Chondrocyte (in vitro differentiated cells): Measurements from ENCODE around the gene HHAT. TPM values are rescaled to one million over a fixed set of nuclear protein-coding genes. Genes with fewer than 3 reads are reported as not detected.

ENCODE experiments used
- DNase-seq: peaks from one replicate; pipeline ENCODE4 v3.0.0; 2021; ENCODE audit warnings: mixed read lengths, low spot score
- H3K27ac Mint-ChIP-seq: one replicate; pipeline ENCODE4 v1.8.0; 2021; ENCODE audit warnings: mild to moderate bottlenecking, moderate library complexity, mixed read lengths; ENCODE audit not compliant: unreplicated experiment
- H3K27me3 Mint-ChIP-seq: 2 replicates; pipeline ENCODE4 v1.8.0; 2021; ENCODE audit warnings: low read depth, mixed read lengths
- H3K36me3 Mint-ChIP-seq: 2 replicates; pipeline ENCODE4 v1.8.0; 2021; ENCODE audit warnings: low read depth, mixed read lengths
- H3K4me1 Mint-ChIP-seq: 2 replicates; pipeline ENCODE4 v1.8.0; 2021; ENCODE audit warnings: low read depth, mild to moderate bottlenecking, mixed read lengths
- H3K4me3 Mint-ChIP-seq: one replicate; pipeline ENCODE4 v1.8.0; 2021; ENCODE audit warnings: mild to moderate bottlenecking, moderate library complexity, mixed read lengths; ENCODE audit not compliant: unreplicated experiment
- H3K9me3 Mint-ChIP-seq: 2 replicates; pipeline ENCODE4 v1.8.0; 2021; ENCODE audit warnings: low read depth, mixed read lengths
- total RNA-seq: library from RNA; stranded (reverse); gene quantifications from 3 replicates; pipeline ENCODE4 v1.2.1, GENCODE V29; 2021
- TF ChIP-seq, protein P1 (sequence below): fragments of 200-600 bp; sonication (generic); IDR thresholded peaks from 2 replicates; pipeline ENCODE4 v1.5.0; 2021; ENCODE audit warnings: antibody characterized with exemption, mild to moderate bottlenecking, moderate library complexity

Gene HHAT
- total RNA-seq, 1 donor from 2014 or later, result 6.4 TPM

DNA sequence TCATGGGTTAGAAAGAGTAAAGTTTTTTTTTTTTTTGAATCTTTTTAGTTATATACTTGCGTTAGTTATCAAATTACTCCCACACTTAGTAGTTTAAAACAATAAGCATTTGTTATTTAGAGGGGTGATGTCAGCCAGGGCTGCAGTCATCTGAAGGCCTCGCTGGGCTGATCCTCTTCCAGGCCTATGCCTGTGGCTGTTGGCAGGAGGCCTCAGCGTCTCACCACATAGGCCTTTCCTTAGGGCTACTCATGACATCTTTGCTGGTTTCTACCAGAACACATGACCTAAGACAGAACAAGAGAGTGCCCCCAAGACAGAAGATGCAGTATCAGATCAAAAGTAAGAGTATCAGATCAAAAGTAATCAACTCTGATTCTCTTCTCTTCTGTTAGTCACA is 167.4 kb downstream of the HHAT start:
- no peaks in the 10 kb centered on the region for H3K9me3 Mint-ChIP-seq
- no peak overlapping the region for H3K4me3 Mint-ChIP-seq
- TF ChIP-seq, protein P1, sequence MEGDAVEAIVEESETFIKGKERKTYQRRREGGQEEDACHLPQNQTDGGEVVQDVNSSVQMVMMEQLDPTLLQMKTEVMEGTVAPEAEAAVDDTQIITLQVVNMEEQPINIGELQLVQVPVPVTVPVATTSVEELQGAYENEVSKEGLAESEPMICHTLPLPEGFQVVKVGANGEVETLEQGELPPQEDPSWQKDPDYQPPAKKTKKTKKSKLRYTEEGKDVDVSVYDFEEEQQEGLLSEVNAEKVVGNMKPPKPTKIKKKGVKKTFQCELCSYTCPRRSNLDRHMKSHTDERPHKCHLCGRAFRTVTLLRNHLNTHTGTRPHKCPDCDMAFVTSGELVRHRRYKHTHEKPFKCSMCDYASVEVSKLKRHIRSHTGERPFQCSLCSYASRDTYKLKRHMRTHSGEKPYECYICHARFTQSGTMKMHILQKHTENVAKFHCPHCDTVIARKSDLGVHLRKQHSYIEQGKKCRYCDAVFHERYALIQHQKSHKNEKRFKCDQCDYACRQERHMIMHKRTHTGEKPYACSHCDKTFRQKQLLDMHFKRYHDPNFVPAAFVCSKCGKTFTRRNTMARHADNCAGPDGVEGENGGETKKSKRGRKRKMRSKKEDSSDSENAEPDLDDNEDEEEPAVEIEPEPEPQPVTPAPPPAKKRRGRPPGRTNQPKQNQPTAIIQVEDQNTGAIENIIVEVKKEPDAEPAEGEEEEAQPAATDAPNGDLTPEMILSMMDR, result no peak
- no peak for DNase-seq
- no peaks in the 10 kb centered on the region for H3K27me3 Mint-ChIP-seq
- peaks cover 2% of the 10 kb centered on the region for H3K36me3 Mint-ChIP-seq
- peaks cover 6% of the 10 kb centered on the region for H3K4me1 Mint-ChIP-seq
- no peak overlapping the region for H3K27ac Mint-ChIP-seq

DNA sequence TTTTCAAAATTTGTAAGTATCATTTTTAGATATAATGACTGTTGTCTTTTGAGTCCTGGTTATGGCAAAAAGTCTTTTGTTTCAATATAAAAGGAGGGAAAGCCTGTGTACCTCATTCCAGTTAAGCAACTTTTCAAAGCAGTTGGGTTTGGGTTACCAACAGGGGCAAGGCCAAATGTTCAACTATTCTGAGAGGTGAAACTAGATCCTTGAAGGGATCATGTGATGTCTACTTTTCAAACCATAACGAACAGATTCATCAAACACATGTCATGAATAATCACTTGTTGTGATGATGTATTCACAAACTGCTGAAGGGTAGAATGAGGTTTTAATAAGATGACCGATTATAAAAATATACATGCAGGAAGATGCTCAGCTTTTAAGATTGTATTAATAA is 171.3 kb downstream of the HHAT start:
- Mint-ChIP-seq H3K36me3 (no peaks in the 10 kb centered on the region), H3K9me3 (no peaks in the 10 kb centered on the region), H3K27ac (no peak overlapping the region), H3K4me3 (no peak overlapping the region), H3K27me3 (no peaks in the 10 kb centered on the region), H3K4me1 (peaks cover 4% of the 10 kb centered on the region)
- TF ChIP-seq, protein P1, result no peak
- no peak for DNase-seq

DNA sequence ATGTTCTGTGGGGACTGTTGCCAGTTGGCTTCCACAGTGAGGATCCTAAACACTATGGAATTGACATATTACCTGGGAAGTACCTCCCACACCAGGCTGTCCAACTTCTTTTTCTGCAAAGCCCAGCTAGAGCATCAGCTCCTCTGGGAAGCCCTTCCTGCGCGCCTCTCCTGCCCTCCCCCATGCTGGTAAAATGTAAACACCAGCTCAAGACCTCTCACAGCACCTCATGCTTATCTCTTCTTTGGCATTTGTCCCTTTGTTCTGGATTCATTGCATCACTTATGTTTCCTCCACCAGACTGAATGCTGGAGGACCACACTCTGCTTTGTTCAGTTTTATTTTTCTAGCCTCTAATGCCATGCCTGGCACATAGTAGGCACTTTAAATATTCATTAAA is 172.1 kb downstream of the HHAT start:
- no peak for DNase-seq
- no peaks in the 10 kb centered on the region for H3K9me3 Mint-ChIP-seq
- H3K27ac Mint-ChIP-seq, result no peak overlapping the region
- H3K4me3 Mint-ChIP-seq, result no peak overlapping the region
- H3K27me3 Mint-ChIP-seq, result no peaks in the 10 kb centered on the region
- peaks cover 11% of the 10 kb centered on the region for H3K4me1 Mint-ChIP-seq
- no peaks in the 10 kb centered on the region for H3K36me3 Mint-ChIP-seq
- TF ChIP-seq, protein P1, result no peak

DNA sequence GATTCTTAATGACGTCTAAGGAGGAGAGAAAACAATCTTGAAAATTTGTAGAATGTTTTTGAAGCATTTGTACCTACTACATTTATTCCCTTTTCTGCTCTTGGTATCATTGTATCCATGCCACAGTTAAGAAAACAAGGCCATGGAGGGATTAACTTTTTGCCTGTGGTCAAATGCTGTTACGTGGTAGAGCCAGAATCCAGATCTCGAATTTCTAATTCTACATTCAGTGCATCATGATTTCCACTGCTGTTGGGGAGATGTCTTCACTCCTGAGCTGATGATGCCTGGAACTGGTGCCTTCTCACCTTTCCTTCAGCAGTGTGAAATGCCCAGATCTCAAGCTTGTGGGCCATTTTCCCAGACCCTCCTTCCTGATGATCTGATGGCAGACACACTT is 175.6 kb downstream of the HHAT start:
- TF ChIP-seq, protein P1, result no peak
- DNase-seq, result no peak
- Mint-ChIP-seq H3K9me3 (peaks cover under 1% of the 10 kb centered on the region), H3K4me1 (peaks cover 19% of the 10 kb centered on the region), H3K27ac (no peak overlapping the region), H3K27me3 (no peaks in the 10 kb centered on the region), H3K4me3 (no peak overlapping the region), H3K36me3 (no peaks in the 10 kb centered on the region)

DNA sequence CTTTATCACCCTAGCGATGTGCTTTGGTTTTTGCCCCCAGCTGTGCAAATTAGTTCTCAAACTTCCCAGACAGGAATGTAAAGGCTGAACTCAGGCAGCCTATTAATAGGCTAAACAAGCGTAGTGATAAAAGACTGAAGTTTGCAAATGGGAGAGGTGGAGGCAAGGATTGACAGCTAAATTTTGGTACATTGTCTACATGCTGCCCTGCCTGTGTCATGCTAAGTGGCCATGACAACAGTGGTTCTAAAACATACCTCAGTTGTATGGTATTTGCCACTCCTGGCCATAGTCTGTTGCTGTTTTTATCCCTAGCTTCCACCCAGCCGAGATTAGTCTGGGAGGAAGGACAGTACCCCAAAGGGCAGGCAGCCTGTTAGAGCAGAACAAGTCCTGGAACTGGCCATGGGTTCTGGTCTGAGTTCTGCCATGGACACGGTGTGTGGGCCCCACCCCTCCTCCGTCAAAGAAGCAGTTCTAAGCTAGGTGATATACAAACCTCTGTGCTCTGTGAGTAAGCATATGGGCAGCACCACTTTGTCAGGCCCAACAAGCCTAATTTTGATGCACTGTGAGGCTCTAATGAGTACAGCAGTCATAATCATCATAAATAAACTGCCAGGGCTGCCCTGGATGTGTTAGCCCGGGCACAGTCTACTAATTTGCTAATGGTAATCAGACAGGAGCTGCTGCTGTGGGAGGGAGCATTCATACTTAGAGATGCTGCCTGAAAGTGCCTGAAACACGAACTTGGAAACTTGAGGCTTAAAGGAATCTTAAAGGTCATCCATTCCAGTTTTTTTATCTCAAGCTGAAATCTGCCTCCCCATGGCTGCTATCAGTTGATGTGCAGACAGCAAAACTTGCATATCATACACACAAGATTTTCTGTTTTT is 177.1 kb downstream of the HHAT start:
- H3K27me3 Mint-ChIP-seq, result no peaks in the 10 kb centered on the region
- no peak overlapping the region for H3K27ac Mint-ChIP-seq
- H3K4me3 Mint-ChIP-seq, result no peak overlapping the region
- TF ChIP-seq, protein P1, result no peak
- no peak for DNase-seq
- H3K36me3 Mint-ChIP-seq, result no peaks in the 10 kb centered on the region
- H3K4me1 Mint-ChIP-seq, result peaks cover 19% of the 10 kb centered on the region
- H3K9me3 Mint-ChIP-seq, result peaks cover 4% of the 10 kb centered on the region
